HL-60 (cell line): Measurements from ENCODE around the gene GLCE.

Experiments used
- CTCF ChIP-seq: IDR thresholded peaks from one replicate; pipeline ENCODE4 v1.5.1; 2011; ENCODE audit warnings: low read length, control low read depth, inconsistent platforms; ENCODE audit not compliant: insufficient read depth
- GABPA ChIP-seq: IDR thresholded peaks from 2 replicates; pipeline ENCODE4 v1.6.1; 2012; ENCODE audit warnings: low read depth
- POLR2AphosphoS5 ChIP-seq: IDR thresholded peaks from 2 replicates; pipeline ENCODE4 v1.6.1; 2012; ENCODE audit warnings: low read depth
- REST ChIP-seq: IDR thresholded peaks from 2 replicates; pipeline ENCODE4 v1.6.1; 2012; ENCODE audit warnings: low read depth; ENCODE audit not compliant: insufficient replicate concordance
- SPI1 ChIP-seq: IDR thresholded peaks from 2 replicates; pipeline ENCODE4 v1.6.1; 2012; ENCODE audit warnings: low read depth, mild to moderate bottlenecking, borderline replicate concordance

- no peak for TF ChIP-seq CTCF
- no peak for TF ChIP-seq REST
- peak; percentile 89 for TF ChIP-seq SPI1
- TF ChIP-seq POLR2AphosphoS5, result no peak
- TF ChIP-seq GABPA, result no peak
Measured at GRCh38 chr15:69131362-69132220, 28.8 kb upstream of the GLCE start.
